HG03045 (cell line): Measurements from ENCODE around the gene HLA-DRA.

Experiments used
- ATAC-seq: cut with Tn5 transposase; IDR thresholded peaks from one replicate; pipeline ENCODE4 v1.9.1; 2021; ENCODE audit warnings: mild to moderate bottlenecking, moderate library complexity; ENCODE audit not compliant: unreplicated experiment

HLA-DRA gene

DNA sequence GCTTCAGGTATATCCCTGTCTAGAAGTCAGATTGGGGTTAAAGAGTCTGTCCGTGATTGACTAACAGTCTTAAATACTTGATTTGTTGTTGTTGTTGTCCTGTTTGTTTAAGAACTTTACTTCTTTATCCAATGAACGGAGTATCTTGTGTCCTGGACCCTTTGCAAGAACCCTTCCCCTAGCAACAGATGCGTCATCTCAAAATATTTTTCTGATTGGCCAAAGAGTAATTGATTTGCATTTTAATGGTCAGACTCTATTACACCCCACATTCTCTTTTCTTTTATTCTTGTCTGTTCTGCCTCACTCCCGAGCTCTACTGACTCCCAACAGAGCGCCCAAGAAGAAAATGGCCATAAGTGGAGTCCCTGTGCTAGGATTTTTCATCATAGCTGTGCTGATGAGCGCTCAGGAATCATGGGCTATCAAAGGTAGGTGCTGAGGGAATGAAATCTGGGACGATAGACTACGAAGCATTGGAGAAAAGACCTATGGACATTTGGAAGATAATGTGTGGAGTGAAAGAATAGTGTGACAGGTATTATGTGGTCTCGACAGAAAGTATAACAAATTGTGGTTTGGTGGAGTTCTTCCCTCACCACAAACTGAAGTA, at the start of gene HLA-DRA:
Gene HLA-DRA (plus strand): TSS at position 286 of the 613 bp plus-strand sequence. CDS start 64 bp downstream, at position 350.
- peak; percentile 69 for ATAC-seq

- no peak for ATAC-seq
These were observed 48.2 kb upstream of the HLA-DRA start for GRCh38 chr6:32391505-32391904.

- no peak for ATAC-seq
These were observed 45.8 kb upstream of the HLA-DRA start for GRCh38 chr6:32393665-32394420.

GRCh38 chr6:32396028-32396427, 43.7 kb upstream of the HLA-DRA start:
- no peak for ATAC-seq

DNA sequence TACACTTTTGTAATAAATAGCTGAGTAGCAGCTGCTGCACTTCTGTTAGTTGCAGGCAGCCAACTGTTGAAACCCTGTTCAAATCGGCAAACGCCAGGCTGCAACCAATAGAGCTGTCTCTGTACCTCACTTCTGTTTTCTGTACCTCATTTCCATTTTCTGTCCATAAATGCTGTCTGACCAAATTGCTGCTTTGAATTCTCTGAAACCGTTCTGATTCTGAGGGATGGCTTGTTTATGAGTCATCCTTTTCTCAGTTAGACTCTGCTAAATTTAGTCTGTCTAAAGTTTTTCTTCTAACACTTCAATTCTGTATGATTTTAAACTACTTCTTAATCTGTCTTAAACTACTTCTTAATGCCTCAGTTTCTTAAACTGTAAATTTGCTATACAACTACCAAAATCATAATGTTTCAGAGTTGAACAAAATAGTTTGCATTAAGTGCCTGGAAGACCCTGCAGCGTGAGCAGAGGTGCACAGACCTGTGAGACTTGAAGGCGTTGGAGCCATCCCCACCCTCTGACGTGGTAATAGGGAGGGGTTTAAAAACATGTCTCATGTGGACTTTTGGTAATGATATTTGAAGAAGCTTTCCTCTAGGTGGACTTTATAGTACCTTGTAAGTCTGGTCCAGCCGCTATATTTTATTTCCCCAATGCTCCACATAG, 42.3 kb upstream of the HLA-DRA start:
- peak; percentile 76 for ATAC-seq

- ATAC-seq, result no peak
These were observed 38.3 kb upstream of the HLA-DRA start for GRCh38 chr6:32401284-32401963.

DNA sequence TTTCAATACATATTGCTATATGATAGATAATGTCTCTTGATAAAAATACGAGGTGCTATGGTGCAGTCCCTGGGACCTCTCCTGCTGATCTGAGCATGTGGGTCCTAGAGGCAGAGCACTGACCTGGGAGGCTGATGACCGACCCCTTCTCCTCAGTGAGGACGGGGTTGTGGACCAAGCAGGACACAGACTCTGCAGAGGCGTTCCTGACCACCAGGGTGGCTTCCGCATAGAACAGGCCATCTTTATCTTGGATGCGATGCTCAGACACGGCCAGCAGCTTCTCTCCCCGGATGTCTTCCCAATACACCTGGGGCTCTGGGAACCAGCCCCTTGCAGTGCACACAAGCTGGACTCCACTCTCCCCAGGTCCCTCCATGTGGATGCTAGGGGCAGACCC, 36.9 kb upstream of the HLA-DRA start:
- no peak for ATAC-seq

DNA sequence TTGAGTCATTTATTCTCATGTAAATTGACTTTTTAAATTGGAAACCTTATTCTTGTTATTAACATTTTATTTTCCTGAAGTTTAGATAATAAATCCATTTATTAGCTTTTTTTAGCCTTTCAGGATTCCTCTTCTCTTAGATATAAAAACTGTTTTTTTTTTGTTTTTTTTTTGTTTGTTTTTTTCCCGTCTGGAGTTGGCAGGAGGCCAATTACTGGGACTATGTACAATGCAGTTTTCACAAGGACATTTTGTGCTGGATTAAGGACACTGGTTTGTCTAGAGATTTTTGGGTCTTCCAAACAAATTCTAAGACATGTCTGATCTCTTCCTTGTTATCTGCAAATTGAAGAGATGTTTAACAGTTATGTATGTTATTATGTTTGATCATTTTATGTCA, 34.0 kb upstream of the HLA-DRA start:
- ATAC-seq, result no peak

DNA sequence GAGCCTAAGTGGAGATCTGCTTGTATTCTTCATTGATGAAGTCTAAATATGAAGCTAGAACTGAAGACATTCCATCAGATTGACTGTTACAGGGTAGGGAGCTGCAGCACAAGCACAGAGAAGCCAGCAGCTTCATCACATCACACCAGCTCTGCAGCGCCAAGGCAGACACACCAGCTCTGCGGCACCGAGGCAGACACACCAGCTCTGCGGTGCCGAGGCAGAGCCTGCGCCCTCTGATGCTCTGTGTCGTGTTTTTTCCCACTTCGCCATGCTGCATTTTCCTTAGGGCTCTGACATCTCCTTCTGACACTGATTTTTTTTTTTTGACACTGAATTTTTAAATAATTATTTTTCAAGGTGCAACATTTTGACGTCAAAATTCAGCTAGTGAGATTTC, 33.5 kb upstream of the HLA-DRA start:
- no peak for ATAC-seq

DNA sequence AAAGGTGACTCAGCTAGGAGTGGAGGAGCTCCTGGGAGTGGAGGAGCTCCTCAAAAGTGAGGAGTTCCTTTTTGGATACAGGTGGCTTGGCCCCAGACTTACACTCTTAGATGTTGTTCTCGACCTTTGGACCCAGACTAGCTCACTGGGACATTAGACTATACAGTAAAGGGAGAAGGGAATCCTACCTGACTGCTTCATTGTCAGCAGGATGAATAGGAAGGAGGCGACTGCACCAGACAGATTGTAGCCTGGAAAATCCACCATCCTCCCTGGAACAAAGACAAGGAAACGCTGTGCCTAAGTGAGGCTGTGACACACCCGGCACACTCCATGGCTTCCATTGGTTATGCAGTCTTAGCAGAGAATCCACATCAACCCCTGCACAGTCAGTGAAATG, 32.8 kb upstream of the HLA-DRA start, which contains the start of gene BTNL2:
Gene BTNL2 (minus strand): TSS at position 325 of the 400 bp plus-strand sequence. CDS start 58 bp downstream, at position 267.
- ATAC-seq, result no peak

GRCh38 chr6:32410906-32411305, 28.8 kb upstream of the HLA-DRA start:
- no peak for ATAC-seq

GRCh38 chr6:32411566-32412327, 27.9 kb upstream of the HLA-DRA start:
- ATAC-seq, result no peak

DNA sequence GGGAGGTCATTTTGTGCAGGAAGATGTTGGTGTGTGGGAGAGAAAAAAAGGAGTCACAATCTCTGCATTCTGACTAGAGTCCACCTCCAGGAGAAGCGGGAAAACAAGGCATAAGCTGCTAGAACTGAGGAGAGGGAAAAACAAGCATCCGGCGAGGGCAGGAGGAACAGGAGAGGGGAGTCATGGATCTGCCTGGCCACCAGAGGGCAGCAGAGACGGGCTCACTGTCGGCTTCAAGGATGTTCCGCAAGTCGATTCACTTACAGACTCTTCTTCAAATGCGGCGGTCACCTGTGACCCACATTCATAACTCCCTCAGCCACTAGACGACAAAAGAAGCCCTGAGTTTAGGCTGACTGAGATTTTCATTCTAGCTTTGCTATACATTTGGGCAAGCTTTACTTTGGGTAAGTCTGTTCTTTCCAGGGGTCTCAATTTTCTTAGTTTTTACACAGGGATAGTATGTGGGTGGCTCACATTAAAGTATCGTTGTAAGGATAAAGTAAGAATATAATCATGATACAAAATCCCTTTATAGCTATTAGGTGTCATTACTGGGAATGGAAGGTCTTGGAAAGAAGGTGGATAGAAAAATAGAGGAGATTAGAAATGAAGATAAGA, 26.1 kb upstream of the HLA-DRA start:
- no peak for ATAC-seq

DNA sequence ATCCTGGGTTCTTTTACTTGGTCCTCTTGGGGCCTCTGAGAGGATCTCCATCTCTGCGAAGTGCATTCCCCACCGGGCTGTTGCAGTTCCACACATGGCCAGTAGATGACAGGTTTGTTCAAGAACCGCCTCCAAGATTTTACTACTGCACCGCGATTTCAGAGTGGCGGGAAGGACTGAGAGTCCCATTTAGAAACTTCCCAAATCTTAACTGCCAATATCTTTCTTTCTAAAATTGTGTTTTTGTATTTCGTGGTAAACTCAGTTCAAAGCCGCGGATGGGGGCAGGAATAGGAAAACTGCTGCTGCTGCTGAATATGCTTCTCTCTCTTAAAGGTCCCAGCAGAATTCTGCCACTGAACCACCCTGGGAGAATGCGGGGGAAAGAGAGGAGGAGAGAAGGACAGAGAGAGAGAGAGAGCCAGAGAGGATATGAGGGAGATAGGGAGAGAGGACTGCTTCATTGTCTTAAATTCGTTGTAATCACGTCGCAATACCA, 24.1 kb upstream of the HLA-DRA start:
- no peak for ATAC-seq

GRCh38 chr6:32416036-32416435, 23.7 kb upstream of the HLA-DRA start:
- ATAC-seq, result no peak

GRCh38 chr6:32424589-32425300, 14.9 kb upstream of the HLA-DRA start:
- ATAC-seq, result no peak

GRCh38 chr6:32426338-32426737, 13.3 kb upstream of the HLA-DRA start:
- ATAC-seq, result no peak

DNA sequence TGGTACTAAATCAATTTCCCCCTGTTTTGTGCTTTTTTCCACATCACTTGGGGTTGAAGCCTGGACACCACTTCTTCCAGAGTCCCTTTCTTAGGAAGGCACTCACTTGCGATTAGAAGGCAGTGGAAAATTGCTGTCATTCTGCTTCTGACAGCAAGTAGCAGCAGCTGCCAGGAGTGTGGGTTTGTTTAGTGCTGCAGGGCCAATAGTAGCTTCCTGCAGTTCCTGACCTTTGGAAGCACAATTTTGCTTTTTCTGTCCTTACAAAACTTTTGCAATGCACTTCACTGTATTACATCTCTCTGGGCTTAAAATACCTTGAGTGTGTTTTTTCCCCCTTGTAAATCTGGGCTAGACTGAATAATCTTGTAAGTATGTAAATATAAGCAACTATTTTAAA, 12.5 kb upstream of the HLA-DRA start:
- ATAC-seq, result no peak

DNA sequence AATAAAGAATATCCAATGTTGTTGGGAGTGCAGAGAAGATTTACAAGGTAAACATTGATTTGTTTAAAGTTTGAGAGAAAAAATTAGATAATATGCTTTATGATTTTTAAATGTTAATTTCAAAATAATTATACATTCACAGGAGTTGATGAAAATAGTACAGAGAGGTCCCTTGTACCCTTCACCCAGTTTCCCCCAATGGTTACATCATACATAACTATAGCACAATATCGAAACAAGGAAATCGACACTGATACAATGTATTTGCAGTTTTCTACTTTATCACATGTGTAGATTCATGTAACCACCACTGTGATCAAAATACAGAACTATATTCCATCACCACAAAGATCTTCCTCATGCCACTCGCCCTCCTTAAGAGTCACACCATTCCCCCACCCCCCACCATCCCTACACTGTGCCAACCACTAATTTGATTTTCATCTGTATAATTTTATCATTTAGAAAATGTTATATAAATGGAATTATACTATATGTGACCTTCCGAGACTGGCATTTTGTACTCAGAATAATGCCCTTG, 11.7 kb upstream of the HLA-DRA start:
- ATAC-seq, result no peak
